PC-3 (cell line): ENCODE measurements around the gene SERINC2.

Experiments
- CTCF ChIP-seq: fragments of 300-600 bp; sonication (generic); conservative IDR thresholded peaks from 2 replicates; pipeline ENCODE4 v1.5.1; 2017; ENCODE audit warnings: antibody characterized with exemption, low read depth, mild to moderate bottlenecking, low read length
- EZH2 ChIP-seq: fragments of 300-600 bp; sonication (generic); IDR thresholded peaks from one replicate; pipeline ENCODE4 v1.6.1; 2017; ENCODE audit warnings: antibody characterized with exemption, mild to moderate bottlenecking, low read length; ENCODE audit not compliant: unreplicated experiment
- EZH2phosphoT487 ChIP-seq: fragments of 300-600 bp; sonication (generic); IDR thresholded peaks from 2 replicates; pipeline ENCODE4 v1.6.1; 2018; ENCODE audit warnings: mild to moderate bottlenecking, antibody characterized with exemption, low read length, borderline replicate concordance

GRCh38 chr1:31374511-31375196 is 38.4 kb upstream of the SERINC2 start:
- TF ChIP-seq EZH2 (no peak), CTCF (no peak), EZH2phosphoT487 (no peak)
